Right atrium auricular region (tissue), 2 donors: Measurements from ENCODE around the gene NBPF11. TPM values are rescaled to one million over a fixed set of nuclear protein-coding genes. Genes with fewer than 3 reads are reported as not detected.
"Not testable (repeated sequence)": the region's sequence is repeated elsewhere in the genome, so short reads cannot be mapped to it uniquely, and the experiment has no call there.

Source experiments
- DNase-seq: peaks from one replicate; pipeline ENCODE4 v3.0.0-alpha.2; 2019; ENCODE audit warnings: low spot score
- H3K27ac ChIP-seq, 2 donors: fragments of 200-600 bp; sonication (generic); 1 replicate in 1 of 2; 2 replicates in 1 of 2; pipeline ENCODE4 v1.5.1; 2016 to 2019
- H3K27me3 ChIP-seq, 2 donors: fragments of 200-600 bp; sonication (generic); one replicate each; pipeline versions ENCODE4 v1.5.1 to v1.6.0; 2017 to 2019
- H3K36me3 ChIP-seq: fragments of 200-600 bp; sonication (generic); one replicate; pipeline ENCODE4 v1.5.1; 2016
- H3K4me1 ChIP-seq, 2 donors: fragments of 200-600 bp; sonication (generic); one replicate each; pipeline versions ENCODE4 v1.5.1 to v1.6.0; 2017 to 2019
- H3K4me3 ChIP-seq, 2 donors: fragments of 200-600 bp; sonication (generic); 1 replicate in 1 of 2; 2 replicates in 1 of 2; pipeline ENCODE4 v1.5.1; 2017 to 2019; ENCODE audit warnings: mild to moderate bottlenecking in 1 of 2, moderate library complexity in 1 of 2
- H3K9me3 ChIP-seq, 2 donors: fragments of 200-600 bp; sonication (generic); one replicate each; pipeline ENCODE4 v1.5.1; 2019
- total RNA-seq, 2 donors: library from RNA; depleted of rRNA; stranded (reverse); fragments of >200 nt; gene quantifications; one replicate each; pipeline ENCODE4 v1.1.0, GENCODE V29; 2016
- TF ChIP-seq, protein P1 (sequence below), 2 donors: fragments of 200-600 bp; sonication (generic); IDR thresholded peaks; one replicate each; pipeline ENCODE4 v1.5.1; 2019; ENCODE audit warnings: antibody characterized with exemption in 2 of 2

Gene NBPF11
- total RNA-seq, 2 donors from 2014 or later: 1.9 to 2.2 TPM

DNA sequence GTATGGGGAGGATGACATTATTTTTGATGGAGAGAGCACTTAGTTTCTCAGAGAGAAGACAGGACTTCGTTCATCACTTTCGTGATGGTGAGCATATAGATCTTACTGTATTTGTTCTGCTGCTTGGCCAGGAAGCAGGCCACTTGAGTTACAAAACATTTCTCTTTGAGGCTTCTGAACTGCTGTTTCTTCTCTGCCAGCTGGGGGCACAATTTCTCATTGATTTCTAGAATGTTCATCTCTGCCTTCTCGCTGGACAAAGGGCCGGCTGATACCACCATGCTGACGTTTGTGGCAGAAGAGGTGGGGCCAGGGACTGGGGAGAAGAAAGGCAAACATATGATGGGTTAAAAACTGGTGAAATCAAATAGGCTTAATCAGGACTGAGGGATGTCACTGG lies 31.7 kb downstream of the NBPF11 start:
- not testable (repeated sequence) for DNase-seq, H3K27ac ChIP-seq, H3K36me3 ChIP-seq, H3K4me1 ChIP-seq, H3K4me3 ChIP-seq, H3K9me3 ChIP-seq, H3K27me3 ChIP-seq
- TF ChIP-seq, protein P1, sequence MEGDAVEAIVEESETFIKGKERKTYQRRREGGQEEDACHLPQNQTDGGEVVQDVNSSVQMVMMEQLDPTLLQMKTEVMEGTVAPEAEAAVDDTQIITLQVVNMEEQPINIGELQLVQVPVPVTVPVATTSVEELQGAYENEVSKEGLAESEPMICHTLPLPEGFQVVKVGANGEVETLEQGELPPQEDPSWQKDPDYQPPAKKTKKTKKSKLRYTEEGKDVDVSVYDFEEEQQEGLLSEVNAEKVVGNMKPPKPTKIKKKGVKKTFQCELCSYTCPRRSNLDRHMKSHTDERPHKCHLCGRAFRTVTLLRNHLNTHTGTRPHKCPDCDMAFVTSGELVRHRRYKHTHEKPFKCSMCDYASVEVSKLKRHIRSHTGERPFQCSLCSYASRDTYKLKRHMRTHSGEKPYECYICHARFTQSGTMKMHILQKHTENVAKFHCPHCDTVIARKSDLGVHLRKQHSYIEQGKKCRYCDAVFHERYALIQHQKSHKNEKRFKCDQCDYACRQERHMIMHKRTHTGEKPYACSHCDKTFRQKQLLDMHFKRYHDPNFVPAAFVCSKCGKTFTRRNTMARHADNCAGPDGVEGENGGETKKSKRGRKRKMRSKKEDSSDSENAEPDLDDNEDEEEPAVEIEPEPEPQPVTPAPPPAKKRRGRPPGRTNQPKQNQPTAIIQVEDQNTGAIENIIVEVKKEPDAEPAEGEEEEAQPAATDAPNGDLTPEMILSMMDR (IDR thresholded peaks at IDR 0.05): peak in 1 of 2 donors; percentile 25

DNA sequence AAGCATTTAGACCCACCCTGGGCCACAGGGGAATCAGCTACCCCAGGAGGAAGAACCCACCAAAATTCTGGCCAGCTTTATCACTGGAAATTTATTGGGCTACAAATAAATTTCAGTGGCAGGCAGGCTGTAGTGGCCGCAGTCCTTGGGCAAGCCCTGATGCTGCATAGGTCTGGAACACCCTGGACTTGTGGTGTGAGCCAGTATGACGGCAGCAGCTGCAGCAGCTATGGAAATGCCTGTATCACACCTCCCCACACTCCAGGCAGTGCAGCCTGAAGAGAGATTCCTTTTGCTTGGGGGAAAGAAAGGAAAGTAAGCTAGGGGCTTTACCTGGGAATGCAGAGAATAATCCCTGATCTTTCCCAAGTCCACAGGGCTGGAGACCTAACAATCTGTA lies 56.3 kb downstream of the NBPF11 start:
- H3K4me3 ChIP-seq, DNase-seq, H3K27ac ChIP-seq, H3K4me1 ChIP-seq, H3K9me3 ChIP-seq, H3K36me3 ChIP-seq, H3K27me3 ChIP-seq: not testable (repeated sequence)

DNA sequence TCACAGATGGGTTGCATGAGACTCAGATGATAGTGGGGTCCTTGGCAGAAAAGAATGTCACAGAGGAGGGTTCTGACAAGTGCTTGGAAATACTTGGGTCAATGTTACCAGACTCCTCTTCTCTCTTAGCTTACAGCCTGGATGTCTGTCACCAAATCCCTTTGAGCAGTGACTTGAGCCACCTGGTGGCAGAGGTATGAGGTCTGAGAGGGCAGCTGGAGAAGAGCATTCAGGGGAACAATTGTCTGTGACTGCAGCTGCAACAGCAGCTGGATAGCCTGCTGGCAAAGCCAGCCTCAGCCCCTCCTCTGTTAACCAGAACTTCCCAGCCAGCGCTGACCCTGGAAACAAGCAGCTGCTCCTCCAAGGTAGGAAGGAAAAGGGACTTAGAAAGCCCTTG lies 65.9 kb downstream of the NBPF11 start:
- not testable (repeated sequence) for H3K36me3 ChIP-seq, H3K4me3 ChIP-seq, H3K27me3 ChIP-seq, H3K9me3 ChIP-seq, DNase-seq, H3K4me1 ChIP-seq, H3K27ac ChIP-seq

DNA sequence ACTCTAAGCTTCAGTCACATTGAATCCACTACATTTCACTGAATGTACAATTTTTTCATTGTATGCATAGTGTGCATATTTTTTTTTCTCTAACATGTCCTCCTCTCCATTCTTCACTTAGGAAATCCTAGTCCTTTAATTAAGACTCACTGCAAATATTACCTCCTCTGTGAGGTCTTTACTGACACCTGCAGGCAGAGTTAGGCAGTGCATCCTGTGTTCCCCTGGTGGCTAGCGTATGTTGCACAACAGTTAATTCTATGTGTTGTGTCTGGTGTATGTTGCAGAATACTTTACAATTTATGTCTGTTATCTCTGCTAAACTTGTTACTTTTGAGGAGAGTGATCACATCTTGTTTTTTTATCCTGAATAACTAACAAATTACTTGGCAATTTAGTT lies 70.9 kb downstream of the NBPF11 start:
- H3K27ac ChIP-seq, DNase-seq, H3K4me1 ChIP-seq, H3K9me3 ChIP-seq, H3K4me3 ChIP-seq, H3K27me3 ChIP-seq, H3K36me3 ChIP-seq: not testable (repeated sequence)

DNA sequence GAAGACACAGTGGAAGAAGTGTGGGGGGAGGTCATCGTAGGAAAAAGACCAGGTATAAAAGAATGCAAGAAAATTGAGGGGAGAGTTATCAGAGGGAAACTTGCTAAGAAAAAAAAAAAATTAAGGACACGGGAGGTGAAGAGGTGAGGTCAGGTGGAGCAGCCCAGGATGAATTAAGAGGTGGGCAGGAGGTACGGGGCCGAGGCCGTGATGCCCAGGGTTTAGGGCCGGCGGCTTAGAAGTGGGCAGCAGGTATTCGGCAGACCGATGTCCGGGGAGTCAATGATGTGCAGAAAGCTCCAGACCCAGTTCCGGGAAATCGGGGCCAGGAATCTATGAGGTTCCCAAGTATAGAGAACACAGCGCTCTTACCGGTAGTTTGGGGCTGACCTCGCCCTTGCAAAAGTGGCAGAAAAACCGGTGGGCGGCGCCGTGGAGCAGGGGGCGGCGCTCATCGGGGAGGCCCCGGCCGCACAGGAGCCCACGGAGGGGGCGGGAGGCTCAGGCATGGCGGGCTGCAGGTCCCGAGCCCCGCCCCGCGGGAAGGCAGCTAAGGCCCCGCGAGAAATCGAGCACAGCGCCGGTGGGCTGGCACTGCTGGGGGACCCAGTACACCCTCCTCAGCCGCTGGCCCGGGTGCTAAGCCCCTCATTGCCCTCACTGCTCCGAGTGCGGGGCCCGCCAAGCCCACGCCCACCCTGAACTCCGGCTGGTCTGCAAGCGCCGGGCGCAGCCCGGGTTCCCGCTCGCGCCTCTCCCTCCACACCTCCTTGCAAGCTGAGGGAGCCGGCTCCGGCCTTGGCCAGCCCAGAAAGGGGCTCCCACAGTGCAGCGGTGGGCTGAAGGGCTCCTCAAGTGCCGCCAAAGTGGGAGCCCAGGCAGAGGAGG lies 73.2 kb downstream of the NBPF11 start:
- H3K9me3 ChIP-seq, H3K4me3 ChIP-seq, H3K4me1 ChIP-seq, H3K36me3 ChIP-seq, H3K27me3 ChIP-seq, DNase-seq, H3K27ac ChIP-seq: not testable (repeated sequence)

DNA sequence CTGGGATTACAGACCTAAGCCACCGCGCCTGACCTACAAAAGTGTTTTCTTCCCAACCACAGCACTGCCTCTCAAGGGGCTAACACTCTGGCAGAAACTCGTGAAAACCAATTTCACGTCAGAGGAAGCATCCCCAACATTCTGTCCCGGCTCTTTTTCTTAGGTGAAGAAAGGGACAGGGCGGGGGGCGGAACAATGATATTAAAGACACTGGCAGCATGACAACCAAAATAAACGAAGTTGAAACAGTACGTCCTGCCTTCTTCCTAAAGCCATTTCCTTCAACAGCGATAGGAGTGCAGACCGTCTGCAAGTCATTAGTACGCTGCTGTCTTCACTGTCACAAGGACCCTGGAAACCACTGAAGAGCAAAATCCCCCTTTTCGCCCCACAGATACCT lies 74.0 kb downstream of the NBPF11 start:
- H3K9me3 ChIP-seq, H3K4me1 ChIP-seq, DNase-seq, H3K27me3 ChIP-seq, H3K4me3 ChIP-seq, H3K36me3 ChIP-seq, H3K27ac ChIP-seq: not testable (repeated sequence)

DNA sequence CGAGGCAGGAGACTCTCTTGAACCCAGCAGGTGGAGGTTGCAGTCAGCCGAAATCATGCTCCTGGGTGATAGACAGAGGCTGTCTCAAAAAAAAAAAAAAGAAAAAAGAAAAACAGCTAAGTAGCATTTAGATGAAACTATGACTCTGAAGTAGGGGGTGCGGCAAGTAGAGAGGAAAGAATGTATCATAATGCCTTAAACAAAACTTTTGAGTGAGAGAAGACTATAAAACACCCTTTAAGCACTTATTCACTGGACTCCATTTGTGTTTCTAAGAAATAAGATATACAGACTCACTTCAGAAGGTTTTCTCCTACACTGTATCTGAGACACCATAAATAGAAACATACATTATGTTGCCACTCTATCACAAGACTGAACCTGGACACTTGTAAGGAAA lies 74.6 kb downstream of the NBPF11 start:
- not testable (repeated sequence) for H3K27me3 ChIP-seq, H3K4me3 ChIP-seq, H3K27ac ChIP-seq, H3K36me3 ChIP-seq, H3K9me3 ChIP-seq, H3K4me1 ChIP-seq, DNase-seq

DNA sequence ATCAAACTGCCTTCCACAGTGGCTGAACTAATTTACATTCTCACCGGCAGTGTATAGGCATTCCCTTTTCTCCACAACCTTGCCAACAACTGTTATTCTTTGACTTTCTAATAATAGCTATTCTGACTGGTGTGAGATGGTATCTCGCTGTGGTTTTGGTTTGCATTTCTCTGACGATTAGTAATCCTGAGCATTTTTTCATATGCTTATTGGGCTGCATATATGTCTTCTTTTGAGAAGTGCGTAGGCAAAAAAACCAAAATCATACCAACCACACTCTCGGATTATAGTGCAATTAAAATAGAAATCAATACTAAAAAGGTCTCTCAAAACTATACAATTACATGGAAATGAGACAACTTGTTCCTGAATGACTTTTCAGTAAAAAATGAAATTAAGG lies 78.7 kb downstream of the NBPF11 start:
- H3K4me3 ChIP-seq, DNase-seq, H3K27me3 ChIP-seq, H3K9me3 ChIP-seq, H3K27ac ChIP-seq, H3K4me1 ChIP-seq, H3K36me3 ChIP-seq: not testable (repeated sequence)

DNA sequence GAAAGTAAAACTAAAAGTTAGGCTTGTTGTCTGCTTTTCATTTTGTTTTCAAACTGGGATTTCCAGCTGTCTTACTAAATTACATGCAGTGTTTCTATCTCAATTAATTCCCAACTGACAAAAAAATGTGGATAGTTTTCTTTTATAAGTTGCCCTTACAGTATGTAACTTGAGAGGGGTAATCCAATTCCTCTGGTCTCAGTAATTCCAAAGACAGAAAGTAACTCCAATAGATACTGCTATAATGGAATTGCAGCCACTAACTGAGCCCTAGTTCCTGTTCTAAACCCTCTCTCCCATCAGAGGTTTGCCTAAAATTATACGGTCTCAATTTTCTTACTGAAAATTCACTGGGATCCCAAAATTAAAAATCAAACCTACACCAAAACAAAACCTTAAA lies 83.5 kb downstream of the NBPF11 start:
- not testable (repeated sequence) for H3K4me3 ChIP-seq, H3K36me3 ChIP-seq, H3K4me1 ChIP-seq, H3K9me3 ChIP-seq, DNase-seq, H3K27ac ChIP-seq, H3K27me3 ChIP-seq

DNA sequence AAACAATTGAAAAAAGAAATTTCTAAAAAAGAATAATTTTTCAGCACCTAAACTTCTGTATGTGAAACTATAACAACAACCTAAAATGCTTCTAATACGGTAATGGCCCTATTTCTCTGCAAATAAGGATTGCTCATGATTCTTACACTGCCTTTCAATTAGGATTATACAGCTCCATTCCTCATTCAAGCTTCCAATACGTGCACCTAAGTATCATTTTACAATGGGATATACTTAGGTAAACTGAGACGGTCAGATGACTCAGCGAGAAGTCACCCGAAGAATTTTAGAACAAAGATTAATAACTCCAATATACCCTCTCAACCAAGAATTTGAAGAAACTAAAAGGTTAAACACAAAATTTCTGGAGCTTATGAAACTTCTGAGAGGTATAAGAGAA lies 83.9 kb downstream of the NBPF11 start:
- not testable (repeated sequence) for H3K4me1 ChIP-seq, H3K4me3 ChIP-seq, DNase-seq, H3K36me3 ChIP-seq, H3K27me3 ChIP-seq, H3K9me3 ChIP-seq, H3K27ac ChIP-seq

DNA sequence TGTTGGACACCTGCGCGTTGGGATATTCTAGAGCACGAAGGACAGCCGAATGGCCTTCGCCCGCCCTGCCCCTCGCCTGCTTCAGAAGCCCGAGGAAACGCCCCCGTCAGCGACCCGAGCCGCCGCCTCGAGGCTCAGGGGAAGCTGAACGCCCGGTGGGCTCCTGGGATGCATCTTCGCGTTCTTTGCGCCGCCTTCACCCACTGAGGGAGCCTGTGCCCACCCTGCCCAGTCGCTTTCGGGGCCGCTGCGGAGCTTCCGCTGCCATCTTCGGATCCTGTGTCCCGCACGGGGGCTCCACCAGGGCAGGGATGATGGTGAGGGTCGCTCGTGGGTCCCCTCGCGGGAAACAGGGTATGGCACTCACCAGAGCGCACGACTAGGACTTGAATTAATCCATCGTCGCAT lies 91.8 kb downstream of the NBPF11 start:
- not testable (repeated sequence) for DNase-seq, H3K4me1 ChIP-seq, H3K9me3 ChIP-seq, H3K36me3 ChIP-seq, H3K27me3 ChIP-seq, H3K27ac ChIP-seq
- H3K4me3 ChIP-seq: peak overlapping the region; percentile 25 to 47

DNA sequence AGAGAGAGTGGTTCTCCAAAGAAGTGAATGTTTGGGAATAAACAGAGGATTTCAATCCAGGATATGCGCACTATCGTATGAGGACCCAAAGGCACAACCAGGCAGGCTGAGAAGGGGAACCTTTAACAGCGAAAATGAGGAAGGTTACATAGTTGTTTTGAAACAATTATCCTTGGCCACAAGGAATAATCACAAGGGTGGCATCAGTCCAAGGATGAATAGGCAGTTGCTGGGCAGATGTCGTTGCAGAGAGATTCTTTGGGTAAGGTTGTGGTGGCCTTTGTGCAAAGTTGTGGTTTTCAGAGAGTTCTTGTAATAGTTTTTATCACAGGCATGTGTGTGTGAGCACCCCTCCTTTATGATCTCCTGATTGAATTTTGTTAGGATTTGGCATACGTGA lies 94.7 kb downstream of the NBPF11 start:
- H3K9me3 ChIP-seq, H3K36me3 ChIP-seq, DNase-seq, H3K27me3 ChIP-seq, H3K27ac ChIP-seq, H3K4me1 ChIP-seq, H3K4me3 ChIP-seq: not testable (repeated sequence)
